ELR (cell line): ENCODE measurements around the gene ZC2HC1B.
"Not testable (repeated sequence)": the region's sequence is repeated elsewhere in the genome, so short reads cannot be mapped to it uniquely, and the experiment has no call there.

Experiments used
- DNase-seq: peaks from one replicate; pipeline ENCODE4 v3.0.0-alpha.2; 2015; ENCODE audit warnings: low read depth

The ZC2HC1B gene

DNA sequence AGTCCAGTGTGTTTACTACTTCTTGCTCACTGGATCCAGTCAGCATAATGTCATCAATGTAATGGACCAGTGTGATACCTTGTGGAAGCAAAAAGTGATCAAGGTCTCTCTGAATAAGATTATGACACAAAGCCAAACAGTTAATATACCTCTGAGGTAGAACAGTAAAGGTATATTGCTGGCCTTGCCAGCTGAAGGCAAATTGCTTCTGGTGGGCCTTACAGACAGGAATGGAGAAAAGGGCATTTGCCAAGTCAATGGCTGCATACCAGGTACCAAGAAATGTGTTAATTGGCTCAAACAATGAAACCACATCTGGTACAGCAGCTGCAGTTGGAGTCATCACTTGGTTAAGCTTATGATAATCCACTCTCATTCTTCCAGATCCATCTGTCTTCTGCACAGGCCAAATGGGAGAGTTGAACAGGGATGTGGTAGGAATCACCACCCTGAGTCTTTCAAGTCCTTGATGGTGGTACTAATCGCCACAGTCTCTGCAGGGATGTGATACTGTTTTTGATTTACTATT, 7.0 kb downstream of the ZC2HC1B start:
- not testable (repeated sequence) for DNase-seq

DNA sequence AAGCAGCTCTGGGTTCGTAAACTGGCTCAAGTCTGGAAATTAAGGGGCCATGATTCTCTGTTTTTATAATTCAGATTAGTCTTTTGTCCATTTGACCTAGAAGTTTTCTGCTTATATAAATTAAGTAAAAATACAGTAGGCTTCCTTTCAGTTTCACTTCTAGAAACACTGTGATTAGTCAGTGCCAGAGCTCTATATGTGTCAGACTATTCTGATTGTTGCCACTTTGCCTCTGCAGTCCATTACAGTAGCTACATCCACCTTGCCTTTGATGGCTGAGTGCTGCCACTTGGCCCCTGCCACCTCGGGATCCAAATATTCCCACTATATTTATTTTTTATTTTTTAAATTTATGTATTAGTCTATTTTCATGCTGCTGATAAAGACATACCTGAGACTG, 7.9 kb downstream of the ZC2HC1B start:
- peak; percentile 34 for DNase-seq

DNA sequence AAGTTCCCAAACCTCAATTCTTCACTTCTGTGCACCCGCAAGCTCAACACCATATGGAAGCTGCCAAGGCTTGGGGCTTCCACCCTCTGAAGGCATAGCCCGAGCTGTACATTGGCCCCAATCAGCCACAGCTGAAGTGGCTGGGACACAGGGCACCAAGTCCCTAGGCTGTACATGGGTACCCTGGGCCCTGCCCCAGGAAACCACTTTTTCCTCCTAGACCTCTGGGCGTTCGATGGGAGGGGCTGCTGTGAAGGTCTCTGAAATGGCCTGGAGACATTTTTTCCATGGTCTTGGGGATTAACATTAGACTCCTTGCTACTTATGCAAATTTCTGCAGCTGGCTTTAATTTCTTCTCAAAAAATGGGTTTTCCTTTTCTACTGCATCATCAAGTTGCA, 9.3 kb downstream of the ZC2HC1B start:
- not testable (repeated sequence) for DNase-seq

- not testable (repeated sequence) for DNase-seq
Measured at GRCh38 chr6:143874503-143874902, 10.2 kb downstream of the ZC2HC1B start.

DNA sequence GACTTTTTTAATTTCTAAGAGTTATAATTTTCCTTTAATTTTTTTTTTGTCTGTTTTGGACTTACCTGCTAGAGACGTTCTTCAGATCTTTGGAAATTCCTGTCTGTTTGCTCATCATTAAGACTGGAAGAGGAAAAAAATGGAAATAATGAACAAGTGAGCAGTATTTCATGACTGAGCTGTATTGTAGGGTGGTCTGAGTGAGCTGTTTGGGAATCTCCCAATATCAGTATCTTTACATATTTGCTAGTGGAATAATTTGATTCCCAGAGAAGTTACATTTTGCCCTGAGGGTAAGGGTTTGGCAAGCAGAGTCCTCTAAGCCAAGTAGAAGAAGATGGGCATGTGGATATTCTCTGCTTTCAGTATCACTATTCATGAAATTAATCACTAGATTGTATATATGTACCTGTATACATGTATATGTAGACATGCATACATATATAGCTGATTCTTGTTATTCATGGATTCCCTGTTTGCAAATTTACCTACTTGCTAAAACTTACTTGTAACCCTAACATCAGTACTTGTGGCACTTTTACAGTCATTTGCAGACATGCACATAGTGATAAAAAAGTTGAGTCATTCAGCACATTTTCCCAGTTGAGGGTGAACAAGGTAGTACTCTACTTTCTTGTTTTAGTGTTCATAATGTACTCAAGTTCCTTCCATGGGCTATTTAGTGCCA, 13.5 kb downstream of the ZC2HC1B start:
- DNase-seq, result no peak

GRCh38 chr6:143878272-143878760, 14.0 kb downstream of the ZC2HC1B start:
- peak; percentile 64 for DNase-seq

- no peak for DNase-seq
Measured at GRCh38 chr6:143880412-143880811, 16.1 kb downstream of the ZC2HC1B start.

DNA sequence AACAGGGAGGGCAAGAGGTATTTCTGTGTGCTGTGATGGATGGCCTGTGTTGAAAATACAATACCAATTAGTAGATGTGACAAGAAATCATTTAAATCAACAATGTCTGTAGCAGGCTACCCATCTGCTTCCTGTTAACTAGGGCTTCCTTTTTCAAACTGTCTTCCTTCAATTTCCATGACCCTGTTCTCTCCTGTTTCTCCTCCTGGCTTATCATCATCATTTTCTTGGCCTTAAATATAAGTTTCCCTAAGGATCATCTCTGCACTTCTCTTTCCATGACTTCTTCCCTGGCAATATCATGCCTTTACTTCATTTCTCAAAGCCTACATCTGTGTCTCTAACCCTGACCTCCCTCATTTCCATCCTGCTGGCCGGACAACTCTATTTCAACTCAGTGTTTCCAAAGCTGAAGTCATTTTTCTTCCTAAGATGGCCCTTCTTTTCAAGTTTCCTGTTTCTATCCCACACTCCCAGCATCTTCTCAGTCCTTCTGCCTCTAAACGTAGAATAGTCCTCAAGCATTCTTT, 18.2 kb downstream of the ZC2HC1B start:
- no peak for DNase-seq

- DNase-seq, result no peak
Measured at GRCh38 chr6:143884216-143884900, 20.1 kb downstream of the ZC2HC1B start.

- no peak for DNase-seq
Measured at GRCh38 chr6:143885116-143885515, 20.8 kb downstream of the ZC2HC1B start.

DNA sequence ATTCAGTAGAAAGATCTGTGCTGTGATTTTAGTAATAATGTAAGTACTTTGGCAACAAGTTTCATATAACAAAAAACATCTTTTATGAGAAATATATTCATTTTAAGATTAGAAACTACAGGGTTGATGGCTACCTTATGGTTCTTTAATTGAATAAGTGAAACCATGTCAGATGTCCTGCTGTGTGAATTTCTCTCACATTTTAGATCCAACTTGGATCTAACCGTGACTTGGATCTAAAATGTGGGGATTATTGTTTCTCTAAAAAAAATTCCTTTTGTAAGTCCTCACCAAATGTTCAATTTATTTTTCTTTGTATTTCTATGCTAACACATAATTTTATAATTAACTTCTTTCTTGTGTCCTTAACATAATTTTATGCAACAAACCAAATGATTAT, 30.4 kb downstream of the ZC2HC1B start:
- DNase-seq, result no peak

DNA sequence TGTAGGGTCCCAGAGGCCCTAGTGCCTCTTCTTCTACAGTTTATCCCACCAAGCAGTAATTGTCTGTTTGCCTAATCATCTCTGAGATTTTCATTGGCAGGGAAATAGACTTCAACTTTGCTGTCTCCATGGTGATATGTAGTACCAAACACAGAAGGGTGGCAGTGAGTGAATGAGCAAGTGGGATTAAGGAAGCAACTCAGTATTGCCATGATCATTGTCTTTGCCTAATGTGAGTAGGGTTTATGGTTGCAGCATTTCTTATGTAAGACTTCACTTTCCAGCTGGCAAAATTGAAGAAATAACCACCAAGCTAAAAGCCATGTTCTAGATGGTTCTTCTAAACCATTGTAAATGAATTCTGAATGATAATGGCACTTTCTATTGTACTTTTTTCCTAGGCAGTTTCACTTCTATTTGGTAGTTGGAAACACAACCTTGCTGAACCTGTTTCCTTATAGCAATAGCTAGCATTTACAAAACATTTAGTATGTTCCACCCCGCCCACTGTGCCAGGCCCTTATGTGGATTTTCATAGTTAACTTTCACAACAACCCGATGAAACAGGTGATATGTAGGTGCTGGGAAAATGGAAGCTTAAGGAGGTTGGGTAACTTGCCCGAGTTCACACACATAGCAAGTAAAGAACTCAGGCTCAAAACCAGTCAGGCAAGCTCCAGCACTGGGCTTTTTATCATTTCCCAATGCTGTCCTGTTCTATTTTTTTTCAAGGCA, 32.0 kb downstream of the ZC2HC1B start:
- DNase-seq, result no peak

DNA sequence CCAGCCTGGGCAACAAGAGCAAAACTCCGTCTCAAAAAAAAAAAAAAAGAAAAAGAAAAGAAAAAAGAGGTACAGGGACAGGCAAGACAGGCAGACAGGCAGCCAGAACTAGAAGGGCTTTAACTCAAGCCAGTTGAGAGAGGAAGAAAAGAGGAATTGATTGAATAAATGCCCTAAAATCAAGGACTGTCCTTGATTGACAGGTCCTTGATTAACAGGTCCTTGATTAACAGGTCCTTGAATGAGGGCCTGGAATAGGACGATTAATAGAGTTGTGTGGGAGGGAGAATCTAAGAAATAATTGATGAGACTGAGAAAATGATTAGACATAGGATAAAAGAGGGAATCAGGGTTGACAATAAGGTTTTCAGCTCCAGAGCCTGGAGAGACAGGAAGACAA, 36.1 kb downstream of the ZC2HC1B start:
- DNase-seq, result no peak

GRCh38 chr6:143901885-143902750, 37.8 kb downstream of the ZC2HC1B start:
- no peak for DNase-seq

DNA sequence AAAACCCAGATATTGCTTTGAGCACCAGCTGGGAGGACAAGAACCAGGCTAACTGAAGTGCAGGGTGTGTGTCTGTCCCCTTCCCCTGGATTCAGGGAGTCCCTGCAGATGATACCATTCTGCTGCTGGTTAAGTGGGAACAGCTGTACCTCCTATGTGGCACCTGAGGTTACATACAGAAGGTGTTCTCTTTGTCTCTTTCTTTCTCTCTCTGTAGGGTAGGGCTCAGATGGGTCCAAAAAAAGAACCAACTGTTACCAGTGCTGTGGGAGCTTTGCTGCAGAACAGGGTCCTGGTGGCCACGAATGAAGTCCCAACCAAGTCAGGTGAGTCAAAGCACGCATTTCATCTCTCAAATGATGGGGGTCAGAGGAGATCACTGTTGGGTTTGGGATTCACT, 38.6 kb downstream of the ZC2HC1B start:
- DNase-seq, result no peak

DNA sequence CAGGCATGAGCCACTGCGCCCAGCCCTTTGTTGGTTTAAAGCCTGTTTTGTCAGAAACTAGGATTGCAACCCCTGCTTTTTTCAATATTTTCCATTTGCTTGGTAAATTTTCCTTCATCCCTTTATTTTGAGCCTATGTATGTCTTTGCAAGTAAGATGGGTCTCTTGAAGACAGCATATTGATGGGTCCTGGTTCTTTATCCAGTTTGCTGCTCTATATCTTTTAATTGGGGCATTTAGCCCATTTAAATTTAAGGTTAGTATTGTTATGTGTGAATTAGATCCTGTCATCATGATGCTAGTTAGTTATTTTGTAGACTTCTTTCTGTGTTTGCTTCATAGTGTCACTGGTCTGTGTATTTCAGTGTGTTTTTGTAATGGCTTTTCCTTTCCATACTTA, 46.8 kb downstream of the ZC2HC1B start:
- DNase-seq, result no peak

- no peak for DNase-seq
Measured at GRCh38 chr6:143912671-143913070, 48.4 kb downstream of the ZC2HC1B start.

DNA sequence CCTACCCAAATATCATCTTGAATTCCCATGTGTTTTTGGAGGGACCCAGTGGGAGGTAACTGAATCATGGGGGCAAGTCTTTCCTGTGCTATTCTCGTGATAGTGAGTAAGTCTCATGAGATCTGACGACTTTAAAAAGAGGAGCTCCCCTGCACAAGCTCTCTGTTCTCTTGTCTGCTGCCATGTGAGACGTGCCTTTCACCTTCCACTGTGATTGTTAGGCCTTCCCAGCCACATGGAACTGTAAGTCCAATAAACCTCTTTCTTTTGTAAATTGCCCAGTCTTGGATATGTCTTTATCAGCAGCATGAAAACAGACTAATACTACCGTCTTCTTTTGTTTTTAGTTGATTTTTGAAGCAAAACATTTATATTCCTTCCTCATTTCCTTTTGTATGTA, 52.8 kb downstream of the ZC2HC1B start:
- not testable (repeated sequence) for DNase-seq

DNA sequence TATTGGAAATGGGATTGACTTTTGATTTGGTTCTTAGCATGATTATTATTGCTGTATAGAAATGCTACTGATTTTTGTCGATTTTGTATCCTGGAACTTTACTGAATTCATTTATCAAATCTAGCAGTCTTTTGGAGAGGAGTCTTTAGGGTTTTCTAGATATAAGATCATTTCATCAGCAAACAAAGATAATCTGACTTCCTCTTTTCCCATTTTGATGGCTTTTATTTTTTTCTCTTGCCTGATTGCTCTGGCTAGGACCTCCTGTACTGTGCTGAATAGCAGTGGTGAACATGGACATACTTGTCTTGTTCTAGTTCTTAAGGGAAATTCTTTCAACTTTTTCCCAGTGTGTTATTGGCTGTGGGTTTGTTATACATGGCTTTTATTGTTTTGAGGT, 64.6 kb downstream of the ZC2HC1B start:
- DNase-seq, result no peak

DNA sequence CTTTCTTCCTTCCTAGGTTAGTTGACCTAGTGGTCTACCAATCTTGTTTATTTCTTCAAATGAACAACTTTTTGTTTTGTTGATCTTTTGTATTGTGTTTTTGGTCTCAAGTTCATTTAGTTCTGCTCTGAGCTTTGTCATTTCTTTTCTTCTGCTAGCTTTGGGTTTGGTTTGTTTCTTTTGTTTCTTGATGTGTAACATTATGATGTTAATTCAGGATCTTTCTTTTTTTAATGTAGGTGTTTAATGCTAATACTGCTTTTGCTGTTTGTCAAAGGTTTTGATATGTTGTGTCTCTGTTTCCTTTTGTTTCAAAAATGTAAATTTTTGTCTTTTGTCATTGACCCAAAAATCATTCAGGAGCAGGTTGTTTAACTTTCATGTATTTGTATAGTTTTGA, 65.7 kb downstream of the ZC2HC1B start:
- DNase-seq, result no peak

GRCh38 chr6:143934331-143934730, 70.1 kb downstream of the ZC2HC1B start:
- DNase-seq, result no peak
